Breast epithelium (tissue), 4 donors: ENCODE measurements around the gene HDAC4. TPM values are rescaled to one million over a fixed set of nuclear protein-coding genes. Genes with fewer than 3 reads are reported as not detected.

Source experiments
- DNase-seq, 2 donors: peaks; one replicate each; pipeline ENCODE4 v3.0.0-alpha.2; 2019; ENCODE audit warnings: low spot score in 2 of 2
- H3K27ac ChIP-seq, 2 donors: fragments of 200-600 bp; sonication (generic) in 1 of 2; one replicate each; pipeline ENCODE4 v1.5.1; 2016 to 2019; ENCODE audit warnings: mild to moderate bottlenecking in 1 of 2
- H3K27me3 ChIP-seq, 2 donors: fragments of 200-600 bp; sonication (generic) in 1 of 2; one replicate each; pipeline versions ENCODE4 v1.5.1 to v1.6.0; 2017 to 2019; ENCODE audit warnings: control low read depth in 1 of 2, mild to moderate bottlenecking in 1 of 2
- H3K36me3 ChIP-seq: fragments of 200-600 bp; one replicate; pipeline ENCODE4 v1.5.1; 2019
- H3K4me1 ChIP-seq, 2 donors: fragments of 200-600 bp; sonication (generic); one replicate each; pipeline ENCODE4 v1.5.1; 2016 to 2019; ENCODE audit warnings: control low read depth in 1 of 2
- H3K4me3 ChIP-seq, 3 donors: fragments of 200-600 bp; sonication (generic); 1 replicate in 2 of 3; 2 replicates in 1 of 3; pipeline ENCODE4 v1.5.1; 2016 to 2019; ENCODE audit warnings: mild to moderate bottlenecking in 3 of 3, moderate library complexity in 2 of 3
- H3K9me3 ChIP-seq, 2 donors: fragments of 200-600 bp; sonication (generic) in 1 of 2; one replicate each; pipeline ENCODE4 v1.5.1; 2016 to 2019; ENCODE audit warnings: control low read depth in 1 of 2
- CTCF ChIP-seq, 3 donors: fragments of 450-650 bp; IDR thresholded peaks; one replicate each; pipeline ENCODE4 v1.5.1; 2016 to 2017; ENCODE audit warnings: antibody characterized with exemption in 3 of 3, mild to moderate bottlenecking in 3 of 3, moderate library complexity in 3 of 3
- POLR2A ChIP-seq: fragments of 450-650 bp; IDR thresholded peaks from one replicate; pipeline ENCODE4 v1.6.1; 2016; ENCODE audit warnings: antibody characterized with exemption, mild to moderate bottlenecking, moderate library complexity
- POLR2AphosphoS5 ChIP-seq, 3 donors: sonication (generic); formaldehyde crosslinking; IDR thresholded peaks; one replicate each; pipeline ENCODE4 v1.6.1; 2017; ENCODE audit warnings: antibody characterized with exemption in 3 of 3
- intact Hi-C: fragments of 100-400 bp; cut with DNase I; formaldehyde crosslinking; loops from one replicate; pipeline ENCODE4 v1.15.1; 2023; ENCODE audit warnings: low total_unique reads
- total RNA-seq, 3 donors: library from RNA; depleted of rRNA; stranded (reverse); fragments of >200 nt; gene quantifications; one replicate each; pipeline ENCODE4 v1.1.0, GENCODE V29; 2016

The HDAC4 gene
- total RNA-seq, 3 donors from 2014 or later = 20.3 to 36.0 (median 32.8) TPM

- Histone ChIP-seq H3K27me3 (no peaks in the 10 kb centered on the region), H3K36me3 (no peaks in the 10 kb centered on the region), H3K27ac (no peak overlapping the region), H3K4me3 (no peak overlapping the region), H3K9me3 (no peaks in the 10 kb centered on the region), H3K4me1 (peaks cover 0 to 6% of the 10 kb centered on the region in 2 donors)
- no peak for DNase-seq
- no peak for TF ChIP-seq CTCF (IDR thresholded peaks at IDR 0.05)
- no peak for TF ChIP-seq POLR2AphosphoS5 (IDR thresholded peaks at IDR 0.05)
- TF ChIP-seq POLR2A = no peak
- intact Hi-C loops = no loop called here
Observed at GRCh38 chr2:239279508-239280295, 121.1 kb downstream of the HDAC4 start.

GRCh38 chr2:239278941-239279365, 121.9 kb downstream of the HDAC4 start:
- Histone ChIP-seq H3K27me3 (no peaks in the 10 kb centered on the region), H3K4me1 (peaks cover 0 to 6% of the 10 kb centered on the region in 2 donors), H3K9me3 (no peaks in the 10 kb centered on the region), H3K4me3 (no peak overlapping the region), H3K36me3 (no peaks in the 10 kb centered on the region), H3K27ac (no peak overlapping the region)
- TF ChIP-seq POLR2AphosphoS5 (IDR thresholded peaks at IDR 0.05) (no peak), POLR2A (no peak), CTCF (IDR thresholded peaks at IDR 0.05) (no peak)
- no peak for DNase-seq
- intact Hi-C loops = no loop called here

GRCh38 chr2:239278361-239278760, 122.5 kb downstream of the HDAC4 start:
- no peaks in the 10 kb centered on the region for H3K9me3 ChIP-seq
- H3K4me3 ChIP-seq = no peak overlapping the region
- no peak overlapping the region for H3K27ac ChIP-seq
- no peaks in the 10 kb centered on the region for H3K27me3 ChIP-seq
- H3K36me3 ChIP-seq = no peaks in the 10 kb centered on the region
- intact Hi-C loops = no loop called here
- peaks cover 0 to 6% of the 10 kb centered on the region in 2 donors for H3K4me1 ChIP-seq
- no peak for DNase-seq
- TF ChIP-seq CTCF (IDR thresholded peaks at IDR 0.05) = no peak
- no peak for TF ChIP-seq POLR2AphosphoS5 (IDR thresholded peaks at IDR 0.05)
- no peak for TF ChIP-seq POLR2A

GRCh38 chr2:239277401-239278085, 123.3 kb downstream of the HDAC4 start:
- H3K27ac ChIP-seq = no peak overlapping the region

More at GRCh38 chr2:239277401-239278085, 123.3 kb downstream of the HDAC4 start:
- Histone ChIP-seq H3K4me3 (no peak overlapping the region), H3K9me3 (no peaks in the 10 kb centered on the region), H3K27me3 (no peaks in the 10 kb centered on the region), H3K36me3 (no peaks in the 10 kb centered on the region), H3K4me1 (peaks cover 3 to 6% of the 10 kb centered on the region in 2 donors)
- intact Hi-C loops = no loop called here
- TF ChIP-seq POLR2AphosphoS5 (IDR thresholded peaks at IDR 0.05) (no peak), CTCF (IDR thresholded peaks at IDR 0.05) (no peak)
- DNase-seq = peak in 1 of 2 donors; percentile 11
